ENCODE measurements around the gene HTR6.
"Not testable (repeated sequence)": the region's sequence is repeated elsewhere in the genome, so short reads cannot be mapped to it uniquely, and the experiment has no call there.

HTR6 gene

GRCh38 chr1:19664453-19665185 lies at the start of gene HTR6:
Gene HTR6, plus strand, starts transcription at chr1:19664875. Its CDS starts 879 bp downstream, at chr1:19665754.
- no peak for TF ChIP-seq ZNF274 (IDR thresholded peaks at IDR 0.05; ENCODE audit: low read depth, low read length)
- H3K4me3 ChIP-seq (ENCODE audit: low read length) = peak within 1 kb of the TSS; percentile 3; the same call in 1 of the 2 replicates

GRCh38 chr1:19615438-19615837 lies 49.2 kb upstream of the HTR6 start:
- TF ChIP-seq ZNF274 (IDR thresholded peaks at IDR 0.05; ENCODE audit: low read depth, low read length) = no peak
- no peak overlapping the region for H3K4me3 ChIP-seq (ENCODE audit: low read length)

GRCh38 chr1:19616489-19616888 lies 48.2 kb upstream of the HTR6 start:
- no peak for TF ChIP-seq ZNF274 (IDR thresholded peaks at IDR 0.05; ENCODE audit: low read depth, low read length)

GRCh38 chr1:19617376-19617775 lies 47.3 kb upstream of the HTR6 start:
- TF ChIP-seq ZNF274 (IDR thresholded peaks at IDR 0.05; ENCODE audit: low read depth, low read length) = no peak
- no peak overlapping the region for H3K4me3 ChIP-seq (ENCODE audit: low read length)

More at GRCh38 chr1:19616489-19616888, 48.2 kb upstream of the HTR6 start:
- no peak overlapping the region for H3K4me3 ChIP-seq (ENCODE audit: low read length)

- no peak overlapping the region for H3K4me3 ChIP-seq (ENCODE audit: low read length)
- no peak for TF ChIP-seq ZNF274 (IDR thresholded peaks at IDR 0.05; ENCODE audit: low read depth, low read length)
These were observed 46.2 kb upstream of the HTR6 start for GRCh38 chr1:19618428-19618827.

GRCh38 chr1:19619697-19620384 lies 44.8 kb upstream of the HTR6 start:
- TF ChIP-seq ZNF274 (IDR thresholded peaks at IDR 0.05; ENCODE audit: low read depth, low read length) = no peak

GRCh38 chr1:19620786-19621185 lies 43.9 kb upstream of the HTR6 start:
- no peak overlapping the region for H3K4me3 ChIP-seq (ENCODE audit: low read length)
- TF ChIP-seq ZNF274 (IDR thresholded peaks at IDR 0.05; ENCODE audit: low read depth, low read length) = no peak

More at GRCh38 chr1:19619697-19620384, 44.8 kb upstream of the HTR6 start:
- H3K4me3 ChIP-seq (ENCODE audit: low read length) = no peak overlapping the region

GRCh38 chr1:19621274-19621950 lies 43.3 kb upstream of the HTR6 start:
- TF ChIP-seq ZNF274 (IDR thresholded peaks at IDR 0.05; ENCODE audit: low read depth, low read length) = no peak
- no peak overlapping the region for H3K4me3 ChIP-seq (ENCODE audit: low read length)

- no peak for TF ChIP-seq ZNF274 (IDR thresholded peaks at IDR 0.05; ENCODE audit: low read depth, low read length)
- H3K4me3 ChIP-seq (ENCODE audit: low read length) = no peak overlapping the region
These were observed 42.5 kb upstream of the HTR6 start for GRCh38 chr1:19622204-19622603.

- H3K4me3 ChIP-seq (ENCODE audit: low read length) = no peak overlapping the region
- no peak for TF ChIP-seq ZNF274 (IDR thresholded peaks at IDR 0.05; ENCODE audit: low read depth, low read length)
These were observed 41.2 kb upstream of the HTR6 start for GRCh38 chr1:19623523-19623922.

- H3K4me3 ChIP-seq (ENCODE audit: low read length) = no peak overlapping the region
- TF ChIP-seq ZNF274 (IDR thresholded peaks at IDR 0.05; ENCODE audit: low read depth, low read length) = no peak
These were observed 39.3 kb upstream of the HTR6 start for GRCh38 chr1:19625291-19625937.

- no peak for TF ChIP-seq ZNF274 (IDR thresholded peaks at IDR 0.05; ENCODE audit: low read depth, low read length)
- H3K4me3 ChIP-seq (ENCODE audit: low read length) = no peak overlapping the region
These were observed 35.8 kb upstream of the HTR6 start for GRCh38 chr1:19628879-19629278.

- TF ChIP-seq ZNF274 (IDR thresholded peaks at IDR 0.05; ENCODE audit: low read depth, low read length) = no peak
These were observed 35.3 kb upstream of the HTR6 start for GRCh38 chr1:19629357-19629756.

GRCh38 chr1:19630192-19630591 lies 34.5 kb upstream of the HTR6 start:
- not testable (repeated sequence) for H3K4me3 ChIP-seq (ENCODE audit: low read length)

More at GRCh38 chr1:19629357-19629756, 35.3 kb upstream of the HTR6 start:
- H3K4me3 ChIP-seq (ENCODE audit: low read length) = no peak overlapping the region

Data from GM08714 (cell line).